Sigmoid colon (tissue), 7 donors: ENCODE measurements around the gene MLIP. TPM values are rescaled to one million over a fixed set of nuclear protein-coding genes. Genes with fewer than 3 reads are reported as not detected.

Experiments
- DNase-seq: peaks from one replicate; pipeline ENCODE4 v3.0.0-alpha.2; 2019
- H3K27ac ChIP-seq, 4 donors: fragments of 200-600 bp; sonication (generic); one replicate each; pipeline ENCODE4 v1.5.1; 2016 to 2019; ENCODE audit warnings: mild to moderate bottlenecking in 1 of 4
- H3K27me3 ChIP-seq, 3 donors: fragments of 200-600 bp; sonication (generic); one replicate each; pipeline ENCODE4 v1.5.1; 2019; ENCODE audit warnings: mild to moderate bottlenecking in 1 of 3
- H3K36me3 ChIP-seq, 4 donors: fragments of 200-600 bp; sonication (generic); one replicate each; pipeline ENCODE4 v1.5.1; 2016 to 2019
- H3K4me1 ChIP-seq, 4 donors: fragments of 200-600 bp; sonication (generic); one replicate each; pipeline ENCODE4 v1.5.1; 2017 to 2019
- H3K4me3 ChIP-seq, 4 donors: fragments of 200-600 bp; sonication (generic); one replicate each; pipeline ENCODE4 v1.5.1; 2017 to 2019; ENCODE audit warnings: mild to moderate bottlenecking in 2 of 4, moderate library complexity in 1 of 4
- H3K9me3 ChIP-seq, 4 donors: fragments of 200-600 bp in 3 of 4; sonication (generic) in 3 of 4; one replicate each; pipeline versions ENCODE4 v1.5.1 to v1.6.1; 2013 to 2019
- CTCF ChIP-seq, 4 experiments: fragments of 450-650 bp in 3 of 4; fragments of 200-600 bp in 1 of 4; IDR thresholded peaks; one replicate each; pipeline ENCODE4 v1.5.1; 2016 to 2019; ENCODE audit warnings: antibody characterized with exemption in 4 of 4, mild to moderate bottlenecking in 3 of 4, moderate library complexity in 2 of 4
- EP300 ChIP-seq, 4 donors: sonication (generic); formaldehyde crosslinking; IDR thresholded peaks; one replicate each; pipeline ENCODE4 v1.6.1; 2017; ENCODE audit warnings: antibody characterized with exemption in 4 of 4
- POLR2A ChIP-seq, 2 donors: fragments of 450-650 bp; IDR thresholded peaks; one replicate each; pipeline ENCODE4 v1.6.1; 2016; ENCODE audit warnings: antibody characterized with exemption in 2 of 2, mild to moderate bottlenecking in 2 of 2, moderate library complexity in 2 of 2
- POLR2AphosphoS5 ChIP-seq, 4 donors: sonication (generic); formaldehyde crosslinking; IDR thresholded peaks; one replicate each; pipeline ENCODE4 v1.6.1; 2017; ENCODE audit warnings: antibody characterized with exemption in 4 of 4
- WGBS, 2 donors: extraction: QIAGEN DNeasy Blood & Tissue Kit; methylation state at CpG; one replicate each; pipeline ENCODE4 v1.1.7; 2013; 5-methylcytosine and 5-hydroxymethylcytosine counted together
- intact Hi-C: fragments of 100-400 bp; cut with DNase I; formaldehyde crosslinking; loops from one replicate; pipeline ENCODE4 v1.15.1; 2023
- polyA plus RNA-seq, 3 donors: library from polyadenylated mRNA; stranded (reverse); fragments of 200-250 nt; gene quantifications; one replicate each; pipeline ENCODE4 v1.2.3, GENCODE V29; 2013
- total RNA-seq, 4 donors: library from RNA; depleted of rRNA; stranded (reverse); fragments of >200 nt; gene quantifications; one replicate each; pipeline ENCODE4 v1.1.0, GENCODE V29; 2016
- donor health status: healthy with polysubstance abuse.
- donor health status: Bipolar disorder and iron deficiency.
- donor health status: healthy.

MLIP gene
- total and polyA plus RNA-seq, 7 donors, result 0.31 to 2.8 (median 1.2) TPM; not detected in 2

DNA sequence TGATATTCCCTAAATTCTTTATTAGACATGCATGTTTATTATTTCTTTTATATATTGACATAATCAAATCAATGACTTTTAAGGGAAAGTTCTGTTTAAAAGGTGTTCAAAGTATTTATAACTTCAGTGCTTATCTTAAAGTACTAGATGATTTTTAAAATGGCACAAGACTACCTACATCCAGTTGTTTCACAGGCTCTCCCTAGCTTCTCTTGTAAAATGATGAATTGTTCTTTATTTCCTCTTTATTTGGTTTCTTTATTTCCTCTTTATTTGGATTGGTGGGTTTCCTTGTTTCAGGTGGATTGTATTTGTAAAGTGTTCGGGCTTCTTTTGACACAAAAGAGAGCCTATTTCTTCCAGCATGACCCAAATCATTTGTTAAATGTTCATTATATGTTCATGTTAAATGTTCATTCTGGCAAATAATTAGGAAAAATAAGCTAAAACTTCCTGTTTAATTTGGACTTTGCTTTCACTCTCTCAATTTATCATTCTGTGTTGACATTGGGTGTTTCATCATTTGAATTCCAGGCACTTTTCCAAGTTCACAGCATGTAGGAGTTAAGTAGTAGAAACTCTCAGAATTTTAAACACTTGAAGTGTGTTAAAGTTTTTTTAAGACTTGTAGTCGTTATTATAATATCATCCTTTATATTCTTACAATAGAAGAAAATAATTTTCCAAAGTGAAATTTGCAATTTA is 24.6 kb downstream of the MLIP start:
- DNase-seq, result no peak
- TF ChIP-seq CTCF (IDR thresholded peaks at IDR 0.05), result no peak
- H3K9me3 ChIP-seq, result no peaks in the 10 kb centered on the region
- H3K36me3 ChIP-seq, result no peaks in the 10 kb centered on the region
- H3K27me3 ChIP-seq, result no peaks in the 10 kb centered on the region
- intact Hi-C loops, result no loop called here
- H3K4me1 ChIP-seq, result no peaks in the 10 kb centered on the region
- 7 to 45% methylated on average over 2 of the region's 2 CpGs for whole genome bisulfite sequencing, 2 donors
- H3K4me3 ChIP-seq, result no peak overlapping the region
- H3K27ac ChIP-seq, result no peak overlapping the region

- WGBS, 2 donors, result 86 to 92% methylated on average over 1 of the region's 1 CpG
- H3K36me3 ChIP-seq, result no peaks in the 10 kb centered on the region
- intact Hi-C loops, result no loop called here
- TF ChIP-seq EP300 (IDR thresholded peaks at IDR 0.05) (no peak), POLR2A (IDR thresholded peaks at IDR 0.05) (no peak), POLR2AphosphoS5 (IDR thresholded peaks at IDR 0.05) (no peak), CTCF (IDR thresholded peaks at IDR 0.05) (no peak)
- H3K9me3 ChIP-seq, result no peaks in the 10 kb centered on the region
- H3K27me3 ChIP-seq, result no peaks in the 10 kb centered on the region
- no peak overlapping the region for H3K27ac ChIP-seq
- DNase-seq, result no peak
- H3K4me3 ChIP-seq, result no peak overlapping the region
- no peaks in the 10 kb centered on the region for H3K4me1 ChIP-seq
Measured at GRCh38 chr6:54138795-54139194, 27.6 kb downstream of the MLIP start.

DNA sequence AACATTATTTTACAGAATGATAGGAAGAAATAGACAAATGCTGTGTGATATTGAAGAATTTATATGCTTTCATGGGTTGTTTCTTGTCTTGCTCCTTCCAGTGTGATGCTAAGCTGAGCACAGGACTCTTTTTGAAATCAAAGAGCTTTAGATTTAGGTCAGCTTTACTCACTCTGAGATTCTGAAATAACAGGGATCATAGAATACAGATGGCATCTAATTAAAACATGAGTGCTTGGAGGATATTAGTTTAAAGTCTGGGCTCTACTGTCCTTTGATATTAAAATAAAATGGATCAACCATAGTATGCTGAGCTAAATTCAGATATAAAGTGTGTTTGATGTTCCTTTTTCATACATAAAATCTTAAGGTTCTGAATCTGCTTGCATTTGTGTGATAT is 29.6 kb downstream of the MLIP start:
- no peak for DNase-seq
- Histone ChIP-seq H3K36me3 (no peaks in the 10 kb centered on the region), H3K4me1 (no peaks in the 10 kb centered on the region), H3K27ac (no peak overlapping the region), H3K27me3 (no peaks in the 10 kb centered on the region), H3K9me3 (no peaks in the 10 kb centered on the region), H3K4me3 (no peak overlapping the region)
- intact Hi-C loops, result no loop called here
- TF ChIP-seq CTCF (IDR thresholded peaks at IDR 0.05) (no peak), POLR2A (IDR thresholded peaks at IDR 0.05) (no peak), POLR2AphosphoS5 (IDR thresholded peaks at IDR 0.05) (no peak), EP300 (IDR thresholded peaks at IDR 0.05) (no peak)

DNA sequence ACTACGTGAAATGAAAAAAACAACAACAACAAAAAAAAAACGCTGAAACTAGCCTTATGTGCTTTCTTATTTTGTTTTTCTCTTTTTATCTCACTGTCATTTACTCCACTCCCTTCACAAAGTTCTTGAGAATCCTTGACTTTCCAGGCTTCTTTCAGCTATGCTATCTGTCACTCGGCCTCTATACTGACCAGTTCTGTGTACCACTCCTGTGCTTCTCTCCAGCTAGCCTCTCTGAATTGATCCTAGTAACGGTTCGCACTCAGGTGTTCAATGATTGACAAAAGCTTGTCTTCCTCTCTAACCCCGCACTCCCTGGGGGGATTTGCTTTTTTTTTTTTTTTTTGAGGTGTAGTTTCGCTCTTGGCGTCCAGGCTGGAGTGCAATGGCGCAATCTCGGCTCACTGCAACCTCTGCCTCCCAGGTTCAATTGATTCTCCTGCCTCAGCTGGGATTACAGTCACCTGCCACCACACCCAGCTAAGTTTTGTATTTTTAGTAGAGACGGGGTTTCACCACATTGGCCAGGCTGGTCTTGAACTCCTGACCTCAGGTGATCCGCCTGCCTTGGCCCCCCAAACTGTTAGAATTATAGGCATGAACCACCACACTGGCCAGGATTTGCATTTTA is 31.8 kb downstream of the MLIP start:
- no peak for DNase-seq
- H3K9me3 ChIP-seq, result no peaks in the 10 kb centered on the region
- H3K27ac ChIP-seq, result no peak overlapping the region
- intact Hi-C loops, result no loop called here
- 92 to 93% methylated on average over 12 of the region's 12 CpGs for whole genome bisulfite sequencing, 2 donors
- H3K36me3 ChIP-seq, result no peaks in the 10 kb centered on the region
- TF ChIP-seq POLR2AphosphoS5 (IDR thresholded peaks at IDR 0.05), result no peak
- TF ChIP-seq POLR2A (IDR thresholded peaks at IDR 0.05), result no peak
- no peak for TF ChIP-seq CTCF (IDR thresholded peaks at IDR 0.05)
- TF ChIP-seq EP300 (IDR thresholded peaks at IDR 0.05), result no peak
- no peaks in the 10 kb centered on the region for H3K4me1 ChIP-seq
- H3K27me3 ChIP-seq, result no peaks in the 10 kb centered on the region
- no peak overlapping the region for H3K4me3 ChIP-seq

DNA sequence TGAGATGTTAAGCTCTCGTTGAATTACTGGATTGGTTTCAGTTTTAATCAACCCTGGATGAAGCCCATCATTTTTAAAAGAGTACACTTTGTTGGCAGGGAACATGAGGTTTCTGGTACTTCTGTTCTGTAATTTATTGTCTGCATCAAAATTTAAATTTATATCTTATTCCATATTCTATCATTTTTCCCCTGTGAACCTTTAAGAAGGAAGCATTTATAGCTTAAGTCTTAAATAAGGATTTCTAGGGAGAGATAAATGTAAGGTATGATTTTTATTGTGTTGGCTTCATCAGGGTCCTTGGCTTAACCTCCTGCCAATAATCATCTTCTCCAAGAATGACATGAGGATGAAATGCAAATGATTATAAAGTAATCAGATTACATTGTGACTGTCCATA is 40.6 kb downstream of the MLIP start:
- H3K27ac ChIP-seq, result no peak overlapping the region
- H3K9me3 ChIP-seq, result no peaks in the 10 kb centered on the region
- H3K4me3 ChIP-seq, result no peak overlapping the region
- intact Hi-C loops, result no loop called here
- H3K27me3 ChIP-seq, result no peaks in the 10 kb centered on the region
- H3K4me1 ChIP-seq, result no peaks in the 10 kb centered on the region
- 0 to 86% methylated on average over 1 of the region's 1 CpG for WGBS, 2 donors
- no peaks in the 10 kb centered on the region for H3K36me3 ChIP-seq
- no peak for DNase-seq
- TF ChIP-seq POLR2AphosphoS5 (IDR thresholded peaks at IDR 0.05) (no peak), POLR2A (IDR thresholded peaks at IDR 0.05) (no peak), EP300 (IDR thresholded peaks at IDR 0.05) (no peak), CTCF (IDR thresholded peaks at IDR 0.05) (no peak)
